ENCODE measurements around the gene INIP.

INIP gene

GRCh38 chr9:112752334-112753125 is 34.6 kb upstream of the INIP start:
- TF ChIP-seq ZFX (IDR thresholded peaks at IDR 0.05; ENCODE audit: borderline replicate concordance): no peak
- TF ChIP-seq CTCF (IDR thresholded peaks at IDR 0.05): no peak
- no peak overlapping the region for H3K27ac ChIP-seq

GRCh38 chr9:112751056-112751795 is 33.3 kb upstream of the INIP start:
- H3K27ac ChIP-seq: no peak overlapping the region
- no peak for TF ChIP-seq CTCF (IDR thresholded peaks at IDR 0.05)
- TF ChIP-seq ZFX (IDR thresholded peaks at IDR 0.05; ENCODE audit: borderline replicate concordance): no peak

GRCh38 chr9:112750764-112751055 is 32.8 kb upstream of the INIP start:
- H3K27ac ChIP-seq: no peak overlapping the region
- TF ChIP-seq ZFX (IDR thresholded peaks at IDR 0.05; ENCODE audit: borderline replicate concordance) (no peak), CTCF (IDR thresholded peaks at IDR 0.05) (no peak)

- no peak within 1 kb of the TSS for H3K27ac ChIP-seq
- TF ChIP-seq ZFX (IDR thresholded peaks at IDR 0.05; ENCODE audit: borderline replicate concordance) (no peak), CTCF (IDR thresholded peaks at IDR 0.05) (peak; percentile 14)
Measured at GRCh38 chr9:112750016-112750763, 32.3 kb upstream of the INIP start, which contains the start of gene SNX30. SNX30 (plus strand) TSS chr9:112750760; CDS start chr9:112751002, 242 bp downstream.

- TF ChIP-seq CTCF (IDR thresholded peaks at IDR 0.05) (no peak), ZFX (IDR thresholded peaks at IDR 0.05; ENCODE audit: borderline replicate concordance) (no peak)
- no peak overlapping the region for H3K27ac ChIP-seq
Measured at GRCh38 chr9:112747094-112747493, 29.2 kb upstream of the INIP start.

- no peak overlapping the region for H3K27ac ChIP-seq
- no peak for TF ChIP-seq ZFX (IDR thresholded peaks at IDR 0.05; ENCODE audit: borderline replicate concordance)
Measured at GRCh38 chr9:112744177-112744576, 26.3 kb upstream of the INIP start.

GRCh38 chr9:112743216-112743836 is 25.4 kb upstream of the INIP start:
- H3K27ac ChIP-seq: no peak overlapping the region
- TF ChIP-seq CTCF (IDR thresholded peaks at IDR 0.05): no peak
- TF ChIP-seq ZFX (IDR thresholded peaks at IDR 0.05; ENCODE audit: borderline replicate concordance): no peak
